K562 (cell line): ENCODE data around the gene NLK. TPM values are rescaled to one million over a fixed set of nuclear protein-coding genes. Genes with fewer than 3 reads are reported as not detected.
A peak's percentile ranks its signal among the peaks of the same experiment; 100 is the strongest.

Source experiments
- ARID1B ChIP-seq: fragments of 450-650 bp; IDR thresholded peaks from 2 replicates; pipeline ENCODE4 v1.6.1; 2016; ENCODE audit warnings: antibody characterized with exemption, mild to moderate bottlenecking, inconsistent platforms
- ATF1 ChIP-seq, 2 experiments: fragments of 450-650 bp in 1 of 2; IDR thresholded peaks; 2 replicates each; pipeline ENCODE4 v1.6.1; 2016; ENCODE audit warnings: missing compliant biosample characterization in 1 of 2, missing genetic modification characterization in 1 of 2
- DPF2 ChIP-seq: fragments of 450-650 bp; IDR thresholded peaks from 2 replicates; pipeline ENCODE4 v1.6.1; 2016
- EP400 ChIP-seq: fragments of 450-650 bp; IDR thresholded peaks from 2 replicates; pipeline ENCODE4 v1.6.1; 2017; ENCODE audit warnings: antibody characterized with exemption, mild to moderate bottlenecking, moderate library complexity
- ETV1 ChIP-seq: fragments of 450-650 bp; conservative IDR thresholded peaks from 2 replicates; pipeline ENCODE4 v1.6.1; 2016; ENCODE audit warnings: missing genetic modification characterization, control low read depth, low read depth, missing compliant biosample characterization
- GATA2 ChIP-seq: sonication (generic); formaldehyde crosslinking; IDR thresholded peaks from 2 replicates; pipeline ENCODE4 v1.4.0; 2020; ENCODE audit warnings: mild to moderate bottlenecking, missing genetic modification reagents
- KDM4B ChIP-seq, 2 experiments: fragments of 450-650 bp in 1 of 2; sonication (generic) in 1 of 2; IDR thresholded peaks; 2 replicates each; pipeline ENCODE4 v1.6.1; 2016 to 2017; ENCODE audit warnings: borderline replicate concordance in 2 of 2, antibody characterized with exemption in 1 of 2, low read depth in 1 of 2, mild to moderate bottlenecking in 1 of 2
- LEF1 ChIP-seq: fragments of 450-650 bp; IDR thresholded peaks from 2 replicates; pipeline ENCODE4 v1.6.1; 2016; ENCODE audit warnings: mild to moderate bottlenecking
- MAFF ChIP-seq: IDR thresholded peaks from 2 replicates; pipeline ENCODE4 v1.6.1; 2012; ENCODE audit warnings: low read length, improper control_type of control experiment
- MYC ChIP-seq, 2 experiments: fragments of 250-450 bp in 1 of 2; sonication (Bioruptor Pico) in 1 of 2; IDR thresholded peaks; 2 replicates each; pipeline versions ENCODE4 v1.5.1 to v1.6.1; 2012 to 2021; ENCODE audit warnings: low read depth in 2 of 2, borderline replicate concordance in 1 of 2, improper control_type of control experiment in 1 of 2, low read length in 1 of 2, mild to moderate bottlenecking in 1 of 2, moderate library complexity in 1 of 2
- NFRKB ChIP-seq: fragments of 450-650 bp; IDR thresholded peaks from 2 replicates; pipeline ENCODE4 v1.6.1; 2016; ENCODE audit warnings: low read depth
- NR4A1 ChIP-seq, 2 experiments: fragments of 250-450 bp in 1 of 2; fragments of 450-650 bp in 1 of 2; sonication (Bioruptor Pico) in 1 of 2; IDR thresholded peaks; 2 replicates each; pipeline versions ENCODE4 v1.4.0 to v1.6.1; 2016 to 2020; ENCODE audit warnings: mild to moderate bottlenecking in 2 of 2, missing compliant biosample characterization in 1 of 2, missing genetic modification characterization in 1 of 2, moderate library complexity in 1 of 2
- PHF8 ChIP-seq: fragments of 200-600 bp; sonication (generic); IDR thresholded peaks from 2 replicates; pipeline ENCODE4 v1.6.1; 2012; ENCODE audit warnings: mixed run types, mild to moderate bottlenecking, inconsistent platforms, low read length, moderate library complexity, borderline replicate concordance
- PURB ChIP-seq: sonication (generic); formaldehyde crosslinking; IDR thresholded peaks from 2 replicates; pipeline ENCODE4 v1.9.0; 2021; ENCODE audit warnings: low read depth, mild to moderate bottlenecking, missing genetic modification reagents
- SIX5 ChIP-seq, 2 experiments: IDR thresholded peaks; 2 replicates each; pipeline ENCODE4 v1.6.1; 2011; ENCODE audit warnings: low read length in 2 of 2, borderline replicate concordance in 1 of 2, low read depth in 1 of 2, mild to moderate bottlenecking in 1 of 2, moderate library complexity in 1 of 2; ENCODE audit not compliant: insufficient read depth in 1 of 2
- U2AF2 ChIP-seq: fragments of 200-400 bp; formaldehyde crosslinking; optimal IDR thresholded peaks from 2 replicates; pipeline ENCODE3; 2017; ENCODE audit warnings: low read depth, mild to moderate bottlenecking, low read length
- ZKSCAN8 ChIP-seq: fragments of 200-800 bp; sonication (Bioruptor generic); IDR thresholded peaks from 2 replicates; pipeline ENCODE4 v1.6.1; 2016; ENCODE audit warnings: missing genetic modification characterization, missing compliant biosample characterization
- ZNF12 ChIP-seq: sonication (generic); formaldehyde crosslinking; IDR thresholded peaks from 2 replicates; pipeline ENCODE4 v1.4.0; 2020; ENCODE audit warnings: mild to moderate bottlenecking, missing genetic modification reagents
- polyA plus RNA-seq, 8 experiments: library from polyadenylated mRNA; depleted of rRNA in 4 of 8; stranded (reverse) in 5 of 8; unstranded in 3 of 8; fragments of >200 nt; fragmentation: Nextera tagmentation in 2 of 8; fragmentation: Illumina TruSeq in 1 of 8; extraction: Ambion mirVana in 2 of 8; extraction: Trizol in 1 of 8; gene quantifications; 2 replicates each; pipeline versions ENCODE4 v1.2.1 to v1.2.3, GENCODE V29; 2011 to 2014; ENCODE audit warnings: inconsistent platforms in 1 of 8, missing spikeins in 1 of 8
- total RNA-seq, 7 experiments: library from RNA; depleted of rRNA in 6 of 7; stranded (reverse); fragments of >200 nt in 6 of 7; fragmentation: Illumina TruSeq in 2 of 7; extraction: Trizol in 2 of 7; gene quantifications; 2 replicates each; pipeline versions ENCODE4 v1.2.1 to v1.2.3, GENCODE V29; 2011 to 2021; ENCODE audit warnings: low replicate concordance in 1 of 7
- TF ChIP-seq, protein P1 (sequence below), 2 experiments: fragments of 450-650 bp in 1 of 2; sonication (generic) in 1 of 2; formaldehyde crosslinking in 1 of 2; IDR thresholded peaks in 1 of 2; conservative IDR thresholded peaks in 1 of 2; 2 replicates each; pipeline versions ENCODE4 v1.6.1 to v1.8.1; 2016 to 2023; ENCODE audit warnings: mild to moderate bottlenecking in 2 of 2, moderate library complexity in 2 of 2, inconsistent platforms in 1 of 2, missing genetic modification reagents in 1 of 2
- TF ChIP-seq, protein P2 (sequence below): fragments of 250-450 bp; sonication (Bioruptor Pico); IDR thresholded peaks from 2 replicates; pipeline ENCODE4 v1.5.1; 2021; ENCODE audit warnings: mild to moderate bottlenecking
- TF ChIP-seq, protein P3 (sequence below): fragments of 250-450 bp; sonication (Bioruptor Pico); IDR thresholded peaks from 2 replicates; pipeline ENCODE4 v1.4.0; 2020; ENCODE audit warnings: borderline replicate concordance

The NLK gene
- total and polyA plus RNA-seq, 9 of the 15 experiments (the other 6 are each of a cell fraction or from before 2014, with no cell fraction given) = 10.9 to 59.6 (median 26.7) TPM

GRCh38 chr17:28033972-28034714 lies 8.3 kb upstream of the NLK start (continued):
- TF ChIP-seq KDM4B (IDR thresholded peaks at IDR 0.05; ENCODE audit: borderline replicate concordance in 2 of 2, low read depth in 1 of 2) (0 out of 4 replicates have a peak, but pooled peaks of 1 of the 2 experiments have one; percentile 36), ARID1B (peak; percentile 78), SIX5 (IDR thresholded peaks at IDR 0.05; ENCODE audit: borderline replicate concordance in 1 of 2, insufficient read depth in 1 of 2, low read depth in 1 of 2, low read length in 2 of 2) (no peak), GATA2 (CRISPR knock-in tag) (peak; percentile 60; the same call in 1 of the 2 replicates), EP400 (peak; percentile 67), PHF8 (peak; percentile 30; the same call in 1 of the 2 replicates), NR4A1 (CRISPR knock-in tag; IDR thresholded peaks at IDR 0.05) (no peak), NR4A1 (tag; IDR thresholded peaks at IDR 0.05) (peak; percentile 68; the same call in 1 of the 2 replicates), ZKSCAN8 (0 out of 2 replicates have a peak, but pooled peaks have one; percentile 52), MYC (IDR thresholded peaks at IDR 0.05; ENCODE audit: low read depth, low read length) (peak; percentile 64; the same call in 1 of the 2 replicates), MYC (CRISPR knock-in tag; IDR thresholded peaks at IDR 0.05; ENCODE audit: borderline replicate concordance, low read depth) (no peak), MAFF (peak; percentile 90), LEF1 (peak; percentile 63; the same call in 1 of the 2 replicates), PURB (CRISPR knock-in tag) (no peak), U2AF2 (no peak), ZNF12 (no peak), DPF2 (peak; percentile 68), ATF1 (CRISPR knock-in tag; IDR thresholded peaks at IDR 0.05) (no peak), ATF1 (tag; IDR thresholded peaks at IDR 0.05) (peak; percentile 39; the same call in 1 of the 2 replicates), NFRKB (peak; percentile 75; the same call in 1 of the 2 replicates), ETV1 (tag) (peak; percentile 93)
- TF ChIP-seq, protein P1, sequence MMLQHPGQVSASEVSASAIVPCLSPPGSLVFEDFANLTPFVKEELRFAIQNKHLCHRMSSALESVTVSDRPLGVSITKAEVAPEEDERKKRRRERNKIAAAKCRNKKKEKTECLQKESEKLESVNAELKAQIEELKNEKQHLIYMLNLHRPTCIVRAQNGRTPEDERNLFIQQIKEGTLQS (IDR thresholded peaks at IDR 0.05) = peak; percentile 58; the same call in 1 of the 2 replicates
- TF ChIP-seq, protein P1 (CRISPR knock-in tag; conservative IDR thresholded peaks at IDR 0.05) = no peak
- TF ChIP-seq, protein P2, sequence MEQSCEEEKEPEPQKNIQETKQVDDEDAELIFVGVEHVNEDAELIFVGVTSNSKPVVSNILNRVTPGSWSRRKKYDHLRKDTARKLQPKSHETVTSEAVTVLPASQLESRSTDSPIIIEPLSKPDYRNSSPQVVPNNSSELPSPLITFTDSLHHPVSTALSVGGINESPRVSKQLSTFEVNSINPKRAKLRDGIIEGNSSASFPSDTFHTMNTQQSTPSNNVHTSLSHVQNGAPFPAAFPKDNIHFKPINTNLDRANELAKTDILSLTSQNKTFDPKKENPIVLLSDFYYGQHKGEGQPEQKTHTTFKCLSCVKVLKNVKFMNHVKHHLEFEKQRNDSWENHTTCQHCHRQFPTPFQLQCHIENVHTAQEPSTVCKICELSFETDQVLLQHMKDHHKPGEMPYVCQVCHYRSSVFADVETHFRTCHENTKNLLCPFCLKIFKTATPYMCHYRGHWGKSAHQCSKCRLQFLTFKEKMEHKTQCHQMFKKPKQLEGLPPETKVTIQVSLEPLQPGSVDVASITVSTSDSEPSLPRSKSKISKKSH = no peak
- TF ChIP-seq, protein P3, sequence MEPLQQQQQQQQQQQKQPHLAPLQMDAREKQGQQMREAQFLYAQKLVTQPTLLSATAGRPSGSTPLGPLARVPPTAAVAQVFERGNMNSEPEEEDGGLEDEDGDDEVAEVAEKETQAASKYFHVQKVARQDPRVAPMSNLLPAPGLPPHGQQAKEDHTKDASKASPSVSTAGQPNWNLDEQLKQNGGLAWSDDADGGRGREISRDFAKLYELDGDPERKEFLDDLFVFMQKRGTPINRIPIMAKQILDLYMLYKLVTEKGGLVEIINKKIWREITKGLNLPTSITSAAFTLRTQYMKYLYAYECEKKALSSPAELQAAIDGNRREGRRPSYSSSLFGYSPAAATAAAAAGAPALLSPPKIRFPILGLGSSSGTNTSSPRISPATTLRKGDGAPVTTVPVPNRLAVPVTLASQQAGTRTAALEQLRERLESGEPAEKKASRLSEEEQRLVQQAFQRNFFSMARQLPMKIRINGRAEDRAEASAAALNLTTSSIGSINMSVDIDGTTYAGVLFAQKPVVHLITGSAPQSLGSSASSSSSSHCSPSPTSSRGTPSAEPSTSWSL (CRISPR knock-in tag) = no peak
